SK-N-SH (cell line): ENCODE measurements around the gene SLX4IP.

Experiments used
- CTCF ChIP-seq: fragments of 200-600 bp; sonication (generic); IDR thresholded peaks from 2 replicates; pipeline ENCODE4 v1.6.1; 2017; ENCODE audit warnings: antibody characterized with exemption, mild to moderate bottlenecking, moderate library complexity
- FOSL2 ChIP-seq: IDR thresholded peaks from 2 replicates; pipeline ENCODE4 v1.4.0; 2012; ENCODE audit warnings: low read depth, mild to moderate bottlenecking, moderate library complexity, borderline replicate concordance
- GABPA ChIP-seq: IDR thresholded peaks from 2 replicates; pipeline ENCODE4 v1.4.0; 2012; ENCODE audit warnings: low read depth, mild to moderate bottlenecking
- JUND ChIP-seq: IDR thresholded peaks from 2 replicates; pipeline ENCODE4 v1.4.0; 2012
- POLR2AphosphoS5 ChIP-seq: IDR thresholded peaks from 2 replicates; pipeline ENCODE4 v1.6.1; 2012; ENCODE audit warnings: low read depth, low read length
- RAD21 ChIP-seq: IDR thresholded peaks from 2 replicates; pipeline ENCODE4 v1.6.1; 2012; ENCODE audit warnings: mild to moderate bottlenecking, low read length
- REST ChIP-seq: IDR thresholded peaks from 2 replicates; pipeline ENCODE4 v1.6.1; 2012; ENCODE audit warnings: mild to moderate bottlenecking, low read depth, low read length, moderate library complexity
- RFX5 ChIP-seq: IDR thresholded peaks from 2 replicates; pipeline ENCODE4 v1.6.1; 2012; ENCODE audit warnings: mild to moderate bottlenecking, improper control_type of control experiment, low read length
- SIN3A ChIP-seq: IDR thresholded peaks from 2 replicates; pipeline ENCODE4 v1.6.1; 2012; ENCODE audit warnings: low read depth, mild to moderate bottlenecking, low read length, moderate library complexity, borderline replicate concordance

GRCh38 chr20:10652185-10652584 lies 217.1 kb downstream of the SLX4IP start:
- no peak for TF ChIP-seq CTCF
- no peak for TF ChIP-seq POLR2AphosphoS5
- no peak for TF ChIP-seq JUND
- TF ChIP-seq FOSL2, result no peak
- TF ChIP-seq RFX5, result no peak
- TF ChIP-seq GABPA, result no peak
- TF ChIP-seq SIN3A, result no peak
- TF ChIP-seq RAD21, result no peak
- TF ChIP-seq REST, result no peak
